HCT116 (cell line): Measurements from ENCODE around the gene PRICKLE1. TPM values are rescaled to one million over a fixed set of nuclear protein-coding genes. Genes with fewer than 3 reads are reported as not detected.

Experiments
- ATAC-seq: fragments of 200-7000 bp; cut with Tn5 transposase; 2 replicates; pipeline ENCODE4 v1.9.1; 2020; ENCODE audit warnings: mild to moderate bottlenecking, moderate library complexity
- BruUV-seq: library from RNA; stranded (reverse); fragments of 400-500 nt; replicated peaks from 2 replicates; lab custom pipeline; 2021; lab: Mats Ljungman, UMichigan
- CTCF ChIA-PET: fragments of 300-600 bp; sonication (Branson Sonifier 250); formaldehyde crosslinking; loops from one replicate; lab custom pipeline; 2021; ENCODE audit warnings: antibody characterized with exemption; lab: Charles Lee
- POLR2A ChIA-PET: fragments of 300-600, 350-600 bp; sonication (Branson Sonifier 250); formaldehyde crosslinking; loops from one replicate; lab custom pipeline; 2021; ENCODE audit warnings: antibody characterized with exemption; lab: Charles Lee
- RAD21 ChIA-PET, 2 experiments: fragments of 300-600 bp; sonication (Branson Sonifier 250); formaldehyde crosslinking; loops; one replicate each; lab custom pipeline; 2023; ENCODE audit warnings: low total read pairs in 2 of 2; ENCODE audit not compliant: uncharacterized antibody in 2 of 2, unreplicated experiment in 2 of 2, low non-redundant PET in 1 of 2; lab: Charles Lee
- DNase-seq: peaks from one replicate; pipeline ENCODE4 v3.0.0-alpha.2; 2010; ENCODE audit warnings: low read depth, low spot score
- H2AFZ ChIP-seq: fragments of 200-600 bp; shearing (Covaris generic), sonication (generic); 2 replicates; pipeline ENCODE4 v1.6.1; 2017; ENCODE audit warnings: low read depth, mixed run types, mixed read lengths, antibody characterized with exemption, low read length; ENCODE audit not compliant: poor library complexity, severe bottlenecking
- H3K27ac ChIP-seq: 2 replicates; pipeline ENCODE4 v1.5.1; 2012; ENCODE audit warnings: low read depth, low read length
- H3K27me3 ChIP-seq: fragments of 200-600 bp; sonication (generic); 2 replicates; pipeline ENCODE4 v1.6.1; 2016; ENCODE audit warnings: mixed run types, low read length, mixed read lengths; ENCODE audit not compliant: insufficient read depth
- H3K36me3 ChIP-seq, 2 experiments: fragments of 200-500 bp in 1 of 2; fragments of 200-600 bp in 1 of 2; sonication (Bioruptor generic) in 1 of 2; sonication (generic) in 1 of 2; 2 replicates each; pipeline versions ENCODE4 v1.5.1 to v1.6.1; 2014 to 2016; ENCODE audit warnings: low read length in 2 of 2, inconsistent platforms in 1 of 2, mixed read lengths in 1 of 2, mixed run types in 1 of 2; ENCODE audit not compliant: insufficient read depth in 2 of 2, control insufficient read depth in 1 of 2
- H3K4me1 ChIP-seq, 2 experiments: fragments of 200-600 bp in 1 of 2; sonication (generic) in 1 of 2; 2 replicates each; pipeline versions ENCODE4 v1.5.1 to v1.6.1; 2012 to 2017; ENCODE audit warnings: low read length in 2 of 2, inconsistent platforms in 1 of 2, mild to moderate bottlenecking in 1 of 2, mixed read lengths in 1 of 2, mixed run types in 1 of 2, moderate library complexity in 1 of 2; ENCODE audit not compliant: insufficient read depth in 2 of 2, control insufficient read depth in 1 of 2
- H3K4me2 ChIP-seq: fragments of 200-600 bp; sonication (generic); 2 replicates; pipeline ENCODE4 v1.6.1; 2017; ENCODE audit warnings: mixed run types, low read length, mixed read lengths
- H3K4me3 ChIP-seq, 2 experiments: fragments of 200-600 bp in 1 of 2; sonication (generic) in 1 of 2; replicated peaks in 1 of 2; 2 replicates each; pipeline ENCODE4 v1.5.1; 2011 to 2016; ENCODE audit warnings: low read length in 2 of 2, control low read depth in 1 of 2, low read depth in 1 of 2, mild to moderate bottlenecking in 1 of 2, mixed read lengths in 1 of 2, mixed run types in 1 of 2
- H3K79me2 ChIP-seq: fragments of 200-600 bp; sonication (generic); 2 replicates; pipeline ENCODE4 v1.6.1; 2017; ENCODE audit warnings: mild to moderate bottlenecking, mixed run types, low read length, moderate library complexity, mixed read lengths; ENCODE audit not compliant: insufficient read depth
- H3K9ac ChIP-seq: fragments of 200-600 bp; sonication (generic); 2 replicates; pipeline ENCODE4 v1.6.1; 2016; ENCODE audit warnings: low read length, mixed read lengths
- H3K9me2 ChIP-seq: fragments of 200-600 bp; sonication (generic), shearing (Covaris generic); 2 replicates; pipeline ENCODE4 v1.6.1; 2017; ENCODE audit warnings: mixed run types, mild to moderate bottlenecking, moderate library complexity; ENCODE audit not compliant: insufficient read depth
- H3K9me3 ChIP-seq, 2 experiments: fragments of 200-500 bp in 1 of 2; fragments of 200-600 bp in 1 of 2; sonication (Bioruptor generic) in 1 of 2; sonication (generic) in 1 of 2; 2 replicates each; pipeline ENCODE4 v1.6.1; 2014 to 2017; ENCODE audit warnings: low read length in 2 of 2, mixed read lengths in 2 of 2, inconsistent platforms in 1 of 2, low read depth in 1 of 2, mild to moderate bottlenecking in 1 of 2, mixed run types in 1 of 2, moderate library complexity in 1 of 2; ENCODE audit not compliant: control insufficient read depth in 1 of 2, insufficient read depth in 1 of 2
- H4K20me1 ChIP-seq: fragments of 200-600 bp; sonication (generic), shearing (Covaris generic); 2 replicates; pipeline ENCODE4 v1.6.1; 2017; ENCODE audit warnings: mixed run types, mild to moderate bottlenecking, moderate library complexity; ENCODE audit not compliant: insufficient read depth
- CBX3 ChIP-seq: IDR thresholded peaks from 2 replicates; pipeline ENCODE4 v1.6.1; 2012; ENCODE audit warnings: low read depth
- CEBPB ChIP-seq: IDR thresholded peaks from 2 replicates; pipeline ENCODE4 v1.6.1; 2012; ENCODE audit warnings: low read depth
- EGR1 ChIP-seq: IDR thresholded peaks from 2 replicates; pipeline ENCODE4 v1.6.1; 2012; ENCODE audit warnings: low read depth
- EZH2phosphoT487 ChIP-seq: fragments of 200-600 bp; IDR thresholded peaks from 2 replicates; pipeline ENCODE4 v1.6.1; 2018; ENCODE audit warnings: antibody characterized with exemption, borderline replicate concordance
- SIN3A ChIP-seq: IDR thresholded peaks from 2 replicates; pipeline ENCODE4 v1.6.1; 2012; ENCODE audit warnings: low read depth
- SP1 ChIP-seq: IDR thresholded peaks from 2 replicates; pipeline ENCODE4 v1.6.1; 2012; ENCODE audit warnings: low read depth
- intact Hi-C: fragments of 100-400 bp; cut with micrococcal nuclease; formaldehyde crosslinking; loops from 2 replicates; pipeline ENCODE4 v1.10.0; 2022
- total RNA-seq: library from RNA; stranded (reverse); gene quantifications from one replicate; pipeline ENCODE4 v1.2.1, GENCODE V29; 2021; ENCODE audit not compliant: unreplicated experiment
- TF ChIP-seq, protein P1 (sequence below), 3 experiments: fragments of 200-600 bp in 1 of 3; sonication (generic) in 1 of 3; IDR thresholded peaks in 2 of 3; conservative IDR thresholded peaks in 1 of 3; 2 replicates each; pipeline ENCODE4 v1.5.1; 2012 to 2017; ENCODE audit warnings: low read depth in 2 of 3, low read length in 2 of 3, antibody characterized with exemption in 1 of 3, borderline replicate concordance in 1 of 3, control low read depth in 1 of 3, mild to moderate bottlenecking in 1 of 3, mixed read lengths in 1 of 3, mixed run types in 1 of 3, moderate library complexity in 1 of 3; ENCODE audit not compliant: insufficient read depth in 1 of 3

PRICKLE1 gene
- total RNA-seq, 1 experiment from 2014 or later: 1.3 TPM

DNA sequence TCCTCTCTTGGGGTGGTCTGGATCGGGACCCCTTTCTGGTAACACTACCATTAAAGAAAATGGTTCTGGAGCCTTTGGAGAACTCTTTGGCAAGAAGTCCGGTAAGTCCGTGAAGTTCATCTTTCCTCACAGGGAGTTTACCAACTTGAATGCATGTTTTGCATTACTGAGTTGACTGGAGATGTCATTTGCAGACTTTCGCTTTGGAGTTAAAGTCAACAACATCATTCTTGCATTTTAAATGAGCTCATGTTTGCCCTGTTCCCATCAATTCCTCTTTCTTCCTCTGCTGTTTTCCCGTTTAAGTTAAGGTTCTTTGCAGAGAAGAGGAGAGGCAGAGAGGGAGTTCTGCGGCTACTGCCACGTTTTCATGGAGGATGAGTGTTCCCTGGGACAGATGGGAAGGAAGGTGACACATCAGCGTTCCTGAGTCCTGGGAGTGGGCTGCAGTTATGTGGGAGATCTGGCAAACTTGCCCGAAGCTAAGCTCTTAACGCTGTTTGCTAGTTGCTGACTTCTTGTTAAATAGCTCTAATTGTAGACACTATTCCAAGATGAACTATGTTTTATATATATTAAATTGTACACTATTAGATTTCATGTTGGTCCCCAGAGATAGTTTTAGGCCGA is 18.8 kb upstream of the PRICKLE1 start (continued):
- TF ChIP-seq CEBPB (no peak), EZH2phosphoT487 (no peak)

- intact Hi-C loops: no loop called here
- no peaks in the 10 kb centered on the region for H3K9me2 ChIP-seq
- H3K4me3 ChIP-seq: no peak overlapping the region
- H3K9ac ChIP-seq: no peak overlapping the region
- no peak overlapping the region for H3K27ac ChIP-seq
- H3K9me3 ChIP-seq: no peaks in the 10 kb centered on the region
- H3K36me3 ChIP-seq: no peaks in the 10 kb centered on the region
- ChIA-PET CTCF (no interaction called here), RAD21 (no interaction called here), POLR2A (no interaction called here)
- TF ChIP-seq SP1 (no peak), EGR1 (no peak), CBX3 (no peak), SIN3A (no peak)
- TF ChIP-seq, protein P1, sequence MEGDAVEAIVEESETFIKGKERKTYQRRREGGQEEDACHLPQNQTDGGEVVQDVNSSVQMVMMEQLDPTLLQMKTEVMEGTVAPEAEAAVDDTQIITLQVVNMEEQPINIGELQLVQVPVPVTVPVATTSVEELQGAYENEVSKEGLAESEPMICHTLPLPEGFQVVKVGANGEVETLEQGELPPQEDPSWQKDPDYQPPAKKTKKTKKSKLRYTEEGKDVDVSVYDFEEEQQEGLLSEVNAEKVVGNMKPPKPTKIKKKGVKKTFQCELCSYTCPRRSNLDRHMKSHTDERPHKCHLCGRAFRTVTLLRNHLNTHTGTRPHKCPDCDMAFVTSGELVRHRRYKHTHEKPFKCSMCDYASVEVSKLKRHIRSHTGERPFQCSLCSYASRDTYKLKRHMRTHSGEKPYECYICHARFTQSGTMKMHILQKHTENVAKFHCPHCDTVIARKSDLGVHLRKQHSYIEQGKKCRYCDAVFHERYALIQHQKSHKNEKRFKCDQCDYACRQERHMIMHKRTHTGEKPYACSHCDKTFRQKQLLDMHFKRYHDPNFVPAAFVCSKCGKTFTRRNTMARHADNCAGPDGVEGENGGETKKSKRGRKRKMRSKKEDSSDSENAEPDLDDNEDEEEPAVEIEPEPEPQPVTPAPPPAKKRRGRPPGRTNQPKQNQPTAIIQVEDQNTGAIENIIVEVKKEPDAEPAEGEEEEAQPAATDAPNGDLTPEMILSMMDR (IDR thresholded peaks at IDR 0.05 in 2 of 3, conservative IDR thresholded peaks at IDR 0.05 in 1 of 3; ENCODE audit: borderline replicate concordance in 1 of 3, insufficient read depth in 1 of 3, low read depth in 2 of 3, low read length in 2 of 3): no peak
- no peaks in the 10 kb centered on the region for H4K20me1 ChIP-seq
- no TSS peak for BruUV-seq
- no peak overlapping the region for H2AFZ ChIP-seq
- H3K27me3 ChIP-seq: no peaks in the 10 kb centered on the region
- no peaks in the 10 kb centered on the region for H3K79me2 ChIP-seq
- DNase-seq: no peak
- no peak for ATAC-seq
- H3K4me1 ChIP-seq: peaks cover 0 to 7% of the 10 kb centered on the region in 2 experiments; a peak in 1 of 4 replicates
- H3K4me2 ChIP-seq: no peak overlapping the region
These were observed 18.1 kb upstream of the PRICKLE1 start for GRCh38 chr12:42607584-42608058.
